Esophagus squamous epithelium (tissue), 5 donors: ENCODE results near the gene DEXI. TPM values are rescaled to one million over a fixed set of nuclear protein-coding genes. Genes with fewer than 3 reads are reported as not detected.

Source experiments
- DNase-seq: peaks from one replicate; lab custom pipeline; 2025; lab: John Stamatoyannopoulos, UW
- H3K27ac ChIP-seq, 4 donors: fragments of 200-600 bp; sonication (generic); one replicate each; pipeline ENCODE4 v1.5.1; 2016 to 2019; ENCODE audit warnings: mild to moderate bottlenecking in 1 of 4
- H3K27me3 ChIP-seq, 4 donors: fragments of 200-600 bp; sonication (generic); 1 replicate in 3 of 4; 2 replicates in 1 of 4; pipeline versions ENCODE4 v1.5.1 to v1.6.0; 2017 to 2021; ENCODE audit warnings: antibody characterized with exemption in 1 of 4
- H3K36me3 ChIP-seq, 3 donors: fragments of 200-600 bp; sonication (generic); one replicate each; pipeline ENCODE4 v1.5.1; 2016 to 2019
- H3K4me1 ChIP-seq, 3 donors: fragments of 200-600 bp; sonication (generic); one replicate each; pipeline ENCODE4 v1.5.1; 2017 to 2019
- H3K4me3 ChIP-seq, 4 donors: fragments of 200-600 bp; sonication (generic); 1 replicate in 3 of 4; 2 replicates in 1 of 4; pipeline ENCODE4 v1.5.1; 2016 to 2019; ENCODE audit warnings: mild to moderate bottlenecking in 2 of 4, moderate library complexity in 1 of 4
- H3K9me3 ChIP-seq, 3 donors: fragments of 200-600 bp; sonication (generic); one replicate each; pipeline ENCODE4 v1.5.1; 2016 to 2019
- CTCF ChIP-seq, 6 experiments: fragments of 450-650 bp in 4 of 6; fragments of 200-600 bp in 2 of 6; sonication (generic) in 2 of 6; IDR thresholded peaks; one replicate each; pipeline ENCODE4 v1.5.1; 2016 to 2019; ENCODE audit warnings: antibody characterized with exemption in 6 of 6, mild to moderate bottlenecking in 4 of 6, moderate library complexity in 4 of 6
- POLR2A ChIP-seq, 4 donors: fragments of 450-650 bp; IDR thresholded peaks; one replicate each; pipeline ENCODE4 v1.6.1; 2017; ENCODE audit warnings: antibody characterized with exemption in 4 of 4, mild to moderate bottlenecking in 4 of 4, moderate library complexity in 3 of 4
- WGBS, 2 donors: methylation state at CpG; one replicate each; pipeline ENCODE4 v1.1.5; 2018; 5-methylcytosine and 5-hydroxymethylcytosine counted together
- intact Hi-C: fragments of 100-400 bp; cut with DNase I; formaldehyde crosslinking; loops from one replicate; pipeline ENCODE4 v1.15.0; 2022
- total RNA-seq, 4 donors: library from RNA; depleted of rRNA; stranded (reverse); fragments of >200 nt; gene quantifications; one replicate each; pipeline ENCODE4 v1.1.0, GENCODE V29; 2016
- donor health status: DM: yes; HTN: yes; CAD: no.

Gene DEXI
- total RNA-seq, 4 donors from 2014 or later = 22.6 to 60.1 (median 28.4) TPM

DNA sequence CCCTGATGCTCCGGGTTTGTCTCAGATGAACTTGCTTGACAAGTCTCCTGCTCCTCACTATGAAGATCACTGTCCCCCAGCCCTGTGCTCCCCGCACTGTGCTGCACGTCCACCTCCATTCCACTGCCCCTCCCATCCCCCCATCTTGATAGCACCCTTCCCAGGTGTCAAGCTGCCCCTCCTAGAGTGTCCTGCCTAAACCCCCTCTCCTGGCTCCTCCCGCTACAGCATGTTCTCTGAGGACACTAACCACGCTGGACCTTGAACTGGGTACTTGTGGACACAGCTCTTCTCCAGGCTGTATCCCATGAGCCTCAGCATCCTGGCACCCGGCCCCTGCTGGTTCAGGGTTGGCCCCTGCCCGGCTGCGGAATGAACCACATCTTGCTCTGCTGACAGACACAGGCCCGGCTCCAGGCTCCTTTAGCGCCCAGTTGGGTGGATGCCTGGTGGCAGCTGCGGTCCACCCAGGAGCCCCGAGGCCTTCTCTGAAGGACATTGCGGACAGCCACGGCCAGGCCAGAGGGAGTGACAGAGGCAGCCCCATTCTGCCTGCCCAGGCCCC is 18.5 kb downstream of the DEXI start:
- intact Hi-C loops = no loop called here
- TF ChIP-seq POLR2A (IDR thresholded peaks at IDR 0.05) (no peak), CTCF (IDR thresholded peaks at IDR 0.05) (no peak)
- Histone ChIP-seq H3K36me3 (peaks cover 0 to 57% (median 22%) of the 10 kb centered on the region in 3 donors), H3K27ac (peak overlapping the region in 3 of 4 donors; percentile 18 to 34 (median 27)), H3K4me3 (no peak overlapping the region), H3K27me3 (no peaks in the 10 kb centered on the region), H3K4me1 (peaks cover 0 to 43% (median 10%) of the 10 kb centered on the region in 3 donors), H3K9me3 (no peaks in the 10 kb centered on the region)
- no peak for DNase-seq
- 38 to 94% methylated on average over 2 to 9 of the region's 14 CpGs for whole genome bisulfite sequencing, 2 donors

DNA sequence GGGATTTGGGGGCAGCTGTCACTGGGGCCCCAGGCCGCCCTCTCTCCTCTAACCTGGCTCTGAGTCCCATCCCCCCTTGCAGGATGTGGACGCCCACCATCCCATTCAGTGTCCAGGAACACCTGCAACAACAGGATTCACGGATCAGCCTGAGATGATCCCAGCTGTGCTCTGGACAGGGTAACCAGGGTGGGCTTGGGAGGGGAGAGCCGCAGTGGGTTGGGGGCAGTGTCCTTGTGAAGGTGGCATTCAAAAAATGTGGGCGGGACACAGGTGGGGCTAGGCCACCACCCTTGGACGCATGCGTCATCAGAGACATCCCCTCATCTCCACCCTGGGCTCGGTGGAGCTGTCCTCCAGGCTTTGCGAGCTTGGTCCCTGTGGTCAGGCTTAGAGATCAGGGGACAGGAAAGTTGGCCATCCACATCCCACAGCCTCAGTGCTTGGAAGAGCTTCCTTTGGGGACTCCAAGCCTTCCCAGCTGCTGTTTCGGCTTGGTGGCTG is 19.1 kb downstream of the DEXI start:
- Histone ChIP-seq H3K36me3 (peaks cover 0 to 52% (median 22%) of the 10 kb centered on the region in 3 donors), H3K27me3 (no peaks in the 10 kb centered on the region), H3K4me1 (peaks cover 0 to 48% (median 15%) of the 10 kb centered on the region in 3 donors), H3K4me3 (no peak overlapping the region), H3K27ac (peak overlapping the region in 3 of 4 donors; percentile 18 to 27 (median 27)), H3K9me3 (no peaks in the 10 kb centered on the region)
- DNase-seq = no peak
- TF ChIP-seq CTCF (IDR thresholded peaks at IDR 0.05) (no peak), POLR2A (IDR thresholded peaks at IDR 0.05) (no peak)
- intact Hi-C loops = no loop called here
- WGBS, 2 donors = 73 to 92% methylated on average over 5 to 6 of the region's 10 CpGs

GRCh38 chr16:10922328-10923145 is 19.7 kb downstream of the DEXI start:
- H3K4me3 ChIP-seq = no peak overlapping the region
- H3K9me3 ChIP-seq = no peaks in the 10 kb centered on the region
- TF ChIP-seq POLR2A (IDR thresholded peaks at IDR 0.05) (no peak), CTCF (IDR thresholded peaks at IDR 0.05) (no peak)
- DNase-seq = no peak
- peaks cover 0 to 45% (median 20%) of the 10 kb centered on the region in 3 donors for H3K36me3 ChIP-seq
- H3K27me3 ChIP-seq = no peaks in the 10 kb centered on the region
- peaks cover 0 to 55% (median 15%) of the 10 kb centered on the region in 3 donors for H3K4me1 ChIP-seq
- intact Hi-C loops = no loop called here
- WGBS, 2 donors = 75 to 85% methylated on average over 5 to 6 of the region's 14 CpGs
- H3K27ac ChIP-seq = peak overlapping the region in 2 of 4 donors; percentile 27 to 40

- WGBS, 2 donors = 78 to 83% methylated on average over 7 to 10 of the region's 10 CpGs
- Histone ChIP-seq H3K9me3 (no peaks in the 10 kb centered on the region), H3K4me3 (no peak overlapping the region), H3K27ac (peak overlapping the region in 2 of 4 donors; percentile 27 to 40), H3K27me3 (no peaks in the 10 kb centered on the region), H3K4me1 (peaks cover 0 to 58% (median 15%) of the 10 kb centered on the region in 3 donors), H3K36me3 (peaks cover 0 to 37% (median 13%) of the 10 kb centered on the region in 3 donors)
- intact Hi-C loops = no loop called here
- TF ChIP-seq CTCF (IDR thresholded peaks at IDR 0.05) (no peak), POLR2A (IDR thresholded peaks at IDR 0.05) (no peak)
- no peak for DNase-seq
These were observed 20.5 kb downstream of the DEXI start for GRCh38 chr16:10921536-10922327.
